Caco-2 (cell line): ENCODE measurements around the gene ERI3. TPM values are rescaled to one million over a fixed set of nuclear protein-coding genes. Genes with fewer than 3 reads are reported as not detected.

ENCODE experiments used
- BruUV-seq: library from RNA; stranded (reverse); fragments of 400-500 nt; replicated peaks from 2 replicates; lab custom pipeline; 2021; lab: Mats Ljungman, UMichigan
- CTCF ChIA-PET: fragments of 300-600 bp; sonication (Branson Sonifier 250); formaldehyde crosslinking; loops from one replicate; lab custom pipeline; 2022; ENCODE audit warnings: antibody characterized with exemption; lab: Charles Lee
- POLR2A ChIA-PET: fragments of 300-600 bp; sonication (Branson Sonifier 250); formaldehyde crosslinking; loops from one replicate; lab custom pipeline; 2022; ENCODE audit warnings: antibody characterized with exemption; lab: Charles Lee
- DNase-seq, 2 experiments: peaks; one replicate each; pipeline versions ENCODE4 v3.0.0 to v3.0.0-alpha.2; 2020 to 2022
- H3K27me3 ChIP-seq: replicated peaks from 2 replicates; pipeline ENCODE4 v1.6.0; 2011; ENCODE audit warnings: low read length; ENCODE audit not compliant: control insufficient read depth, insufficient read depth
- H3K36me3 ChIP-seq: 2 replicates; pipeline ENCODE4 v1.5.1; 2011; ENCODE audit warnings: low read length; ENCODE audit not compliant: control insufficient read depth, insufficient read depth
- H3K4me1 ChIP-seq: fragments of 250-450 bp; sonication (Bioruptor Pico); 2 replicates; pipeline ENCODE4 v1.5.1; 2020; ENCODE audit warnings: mild to moderate bottlenecking
- H3K4me3 ChIP-seq: 2 replicates; pipeline ENCODE4 v1.5.1; 2011; ENCODE audit warnings: low read depth, mild to moderate bottlenecking, control low read depth, low read length
- H3K9me3 ChIP-seq: fragments of 250-450 bp; sonication (Bioruptor Pico); 2 replicates; pipeline ENCODE4 v1.5.1; 2020; ENCODE audit warnings: mild to moderate bottlenecking, moderate library complexity
- H3K27ac Mint-ChIP-seq: one replicate; pipeline ENCODE4 v1.8.0; 2022; ENCODE audit warnings: mixed read lengths; ENCODE audit not compliant: unreplicated experiment
- H3K27me3 Mint-ChIP-seq: one replicate; pipeline ENCODE4 v1.8.0; 2022; ENCODE audit warnings: mixed read lengths; ENCODE audit not compliant: insufficient read depth, unreplicated experiment
- H3K36me3 Mint-ChIP-seq: one replicate; pipeline ENCODE4 v1.8.0; 2022; ENCODE audit warnings: mild to moderate bottlenecking, mixed read lengths; ENCODE audit not compliant: insufficient read depth, unreplicated experiment
- H3K4me1 Mint-ChIP-seq: one replicate; pipeline ENCODE4 v1.8.0; 2022; ENCODE audit warnings: low read depth, mixed read lengths; ENCODE audit not compliant: unreplicated experiment
- H3K4me3 Mint-ChIP-seq: one replicate; pipeline ENCODE4 v1.8.0; 2022; ENCODE audit warnings: mild to moderate bottlenecking, moderate library complexity, mixed read lengths; ENCODE audit not compliant: unreplicated experiment
- H3K9me3 Mint-ChIP-seq: one replicate; pipeline ENCODE4 v1.8.0; 2022; ENCODE audit warnings: mixed read lengths; ENCODE audit not compliant: unreplicated experiment
- CTCF ChIP-seq, 2 experiments: fragments of 200-600 bp in 1 of 2; IDR thresholded peaks; 1 replicate in 1 of 2; 2 replicates in 1 of 2; pipeline versions ENCODE4 v1.5.1 to v1.8.0; 2011 to 2022; ENCODE audit warnings: antibody characterized with exemption in 1 of 2, control low read depth in 1 of 2, inconsistent platforms in 1 of 2, low read depth in 1 of 2, low read length in 1 of 2, mild to moderate bottlenecking in 1 of 2, moderate library complexity in 1 of 2; ENCODE audit not compliant: insufficient read depth in 1 of 2, severe bottlenecking in 1 of 2, unreplicated experiment in 1 of 2
- intact Hi-C: fragments of 100-400 bp; cut with micrococcal nuclease; formaldehyde crosslinking; loops from one replicate; pipeline ENCODE4 v1.10.0; 2022; ENCODE audit not compliant: unreplicated experiment
- total RNA-seq: library from RNA; stranded (reverse); gene quantifications from 2 replicates; pipeline ENCODE4 v1.2.3, GENCODE V29; 2022

Gene ERI3
- total RNA-seq, 1 experiment from 2014 or later = 38.2 TPM

GRCh38 chr1:44312399-44313196 lies 42.5 kb downstream of the ERI3 start:
- no TSS peak for BruUV-seq
- Histone ChIP-seq H3K4me3 (no peak overlapping the region), H3K27me3 (no peaks in the 10 kb centered on the region), H3K4me1 (no peaks in the 10 kb centered on the region), H3K36me3 (no peaks in the 10 kb centered on the region), H3K9me3 (no peaks in the 10 kb centered on the region)
- Mint-ChIP-seq H3K36me3 (peaks cover 14% of the 10 kb centered on the region), H3K9me3 (no peaks in the 10 kb centered on the region), H3K27me3 (no peaks in the 10 kb centered on the region), H3K27ac (no peak overlapping the region), H3K4me3 (no peak overlapping the region), H3K4me1 (no peaks in the 10 kb centered on the region)
- POLR2A ChIA-PET = no interaction called here
- CTCF ChIA-PET = interaction anchor here (0.9 kb wide), 1 partner anchor 95 kb away, joined by 6 read pairs; no protein-coding TSS in a partner anchor
- DNase-seq = no peak
- intact Hi-C loops = no loop called here
- TF ChIP-seq CTCF (IDR thresholded peaks at IDR 0.05; ENCODE audit: insufficient read depth in 1 of 2, low read depth in 1 of 2, low read length in 1 of 2, severe bottlenecking in 1 of 2, unreplicated experiment in 1 of 2) = no peak

- H3K27me3 Mint-ChIP-seq = no peaks in the 10 kb centered on the region
- Histone ChIP-seq H3K4me3 (no peak overlapping the region), H3K9me3 (no peaks in the 10 kb centered on the region), H3K4me1 (no peaks in the 10 kb centered on the region), H3K27me3 (no peaks in the 10 kb centered on the region), H3K36me3 (no peaks in the 10 kb centered on the region)
- ChIA-PET CTCF (no interaction called here), POLR2A (no interaction called here)
- intact Hi-C loops = no loop called here
- H3K4me3 Mint-ChIP-seq = no peak overlapping the region
- H3K9me3 Mint-ChIP-seq = no peaks in the 10 kb centered on the region
- no peak for TF ChIP-seq CTCF (IDR thresholded peaks at IDR 0.05; ENCODE audit: insufficient read depth in 1 of 2, low read depth in 1 of 2, low read length in 1 of 2, severe bottlenecking in 1 of 2, unreplicated experiment in 1 of 2)
- no TSS peak for BruUV-seq
- DNase-seq = no peak
- H3K4me1 Mint-ChIP-seq = no peaks in the 10 kb centered on the region
- peaks cover 14% of the 10 kb centered on the region for H3K36me3 Mint-ChIP-seq
- no peak overlapping the region for H3K27ac Mint-ChIP-seq
Observed at GRCh38 chr1:44310006-44310405, 45.1 kb downstream of the ERI3 start.

GRCh38 chr1:44305962-44306422 lies 49.1 kb downstream of the ERI3 start:
- Histone ChIP-seq H3K36me3 (no peaks in the 10 kb centered on the region; the same call in 1 of the 2 replicates), H3K4me3 (no peak overlapping the region), H3K9me3 (no peaks in the 10 kb centered on the region), H3K4me1 (no peaks in the 10 kb centered on the region), H3K27me3 (no peaks in the 10 kb centered on the region)
- Mint-ChIP-seq H3K4me1 (no peaks in the 10 kb centered on the region), H3K27me3 (no peaks in the 10 kb centered on the region), H3K9me3 (no peaks in the 10 kb centered on the region), H3K4me3 (no peak overlapping the region), H3K36me3 (no peaks in the 10 kb centered on the region), H3K27ac (no peak overlapping the region)
- no TSS peak for BruUV-seq
- ChIA-PET POLR2A (no interaction called here), CTCF (no interaction called here)
- intact Hi-C loops = no loop called here
- no peak for TF ChIP-seq CTCF (IDR thresholded peaks at IDR 0.05; ENCODE audit: insufficient read depth in 1 of 2, low read depth in 1 of 2, low read length in 1 of 2, severe bottlenecking in 1 of 2, unreplicated experiment in 1 of 2)
- no peak for DNase-seq
